CD14-positive monocyte (primary cell): ENCODE measurements around the gene IRS2. TPM values are rescaled to one million over a fixed set of nuclear protein-coding genes. Genes with fewer than 3 reads are reported as not detected.

Source experiments
- DNase-seq, 3 donors: peaks; one replicate each; pipeline ENCODE4 v3.0.0-alpha.2; 2011 to 2022
- H2AFZ ChIP-seq: 2 replicates; pipeline ENCODE4 v1.6.0; 2012; ENCODE audit warnings: mild to moderate bottlenecking, low read depth, low read length, inconsistent platforms; ENCODE audit not compliant: insufficient read depth, poor library complexity, severe bottlenecking
- H3K27ac ChIP-seq, 2 donors: 1 replicate in 1 of 2; 2 replicates in 1 of 2; pipeline ENCODE4 v1.5.1; 2012 to 2013; ENCODE audit warnings: low read length in 2 of 2, control low read depth in 1 of 2, inconsistent platforms in 1 of 2, low read depth in 1 of 2, mild to moderate bottlenecking in 1 of 2
- H3K27me3 ChIP-seq, 2 donors: one replicate each; pipeline versions ENCODE4 v1.6.0 to v1.6.1; 2011 to 2013; ENCODE audit warnings: low read length in 2 of 2; ENCODE audit not compliant: control insufficient read depth in 2 of 2, insufficient read depth in 2 of 2
- H3K36me3 ChIP-seq, 2 donors: replicated peaks in 1 of 2; 1 replicate in 1 of 2; 2 replicates in 1 of 2; pipeline versions ENCODE4 v1.5.1 to v1.6.1; 2012 to 2013; ENCODE audit warnings: low read length in 2 of 2, control low read depth in 1 of 2, inconsistent platforms in 1 of 2, mild to moderate bottlenecking in 1 of 2; ENCODE audit not compliant: insufficient read depth in 2 of 2, control insufficient read depth in 1 of 2
- H3K4me1 ChIP-seq, 2 donors: 1 replicate in 1 of 2; 2 replicates in 1 of 2; pipeline versions ENCODE4 v1.5.1 to v1.6.1; 2012 to 2013; ENCODE audit warnings: low read length in 2 of 2, control low read depth in 1 of 2, inconsistent platforms in 1 of 2, mild to moderate bottlenecking in 1 of 2, moderate library complexity in 1 of 2; ENCODE audit not compliant: insufficient read depth in 2 of 2, control insufficient read depth in 1 of 2
- H3K4me2 ChIP-seq: replicated peaks from 2 replicates; pipeline ENCODE3; 2012; ENCODE audit warnings: low read length, moderate library complexity, mild to moderate bottlenecking; ENCODE audit not compliant: poor library complexity, severe bottlenecking; ENCODE audit errors: extremely low read depth
- H3K4me3 ChIP-seq, 3 experiments: fragments of 200-600 bp in 1 of 3; sonication (generic) in 1 of 3; replicated peaks in 1 of 3; 1 replicate in 2 of 3; 2 replicates in 1 of 3; pipeline ENCODE4 v1.5.1; 2011 to 2013; ENCODE audit warnings: low read length in 3 of 3, mild to moderate bottlenecking in 3 of 3, control low read depth in 2 of 3, low read depth in 2 of 3, inconsistent platforms in 1 of 3, moderate library complexity in 1 of 3
- H3K79me2 ChIP-seq: 2 replicates; pipeline ENCODE4 v1.6.0; 2012; ENCODE audit warnings: mild to moderate bottlenecking, control low read depth, inconsistent platforms, low read length, moderate library complexity; ENCODE audit not compliant: insufficient read depth
- H3K9ac ChIP-seq: 2 replicates; pipeline ENCODE4 v1.6.0; 2017; ENCODE audit warnings: low read length, mild to moderate bottlenecking; ENCODE audit not compliant: insufficient read depth, poor library complexity, severe bottlenecking
- H3K9me3 ChIP-seq, 2 donors: replicated peaks in 1 of 2; 1 replicate in 1 of 2; 2 replicates in 1 of 2; pipeline versions ENCODE4 v1.5.1 to v1.6.1; 2012 to 2013; ENCODE audit warnings: low read length in 2 of 2, control low read depth in 1 of 2; ENCODE audit not compliant: control insufficient read depth in 1 of 2, insufficient read depth in 1 of 2
- H4K20me1 ChIP-seq: 2 replicates; pipeline ENCODE4 v1.6.0; 2012; ENCODE audit warnings: mild to moderate bottlenecking, low read length, control low read depth, moderate library complexity; ENCODE audit not compliant: insufficient read depth
- H3K27ac Mint-ChIP-seq, 7 donors: one replicate each; pipeline ENCODE4 v1.8.0; 2020; ENCODE audit warnings: mild to moderate bottlenecking in 7 of 7, mixed read lengths in 7 of 7, moderate library complexity in 6 of 7, inconsistent platforms in 2 of 7
- H3K27me3 Mint-ChIP-seq, 3 donors: one replicate each; pipeline ENCODE4 v1.8.0; 2021 to 2022; ENCODE audit warnings: low read depth in 3 of 3, mild to moderate bottlenecking in 3 of 3, mixed read lengths in 3 of 3, moderate library complexity in 3 of 3, inconsistent platforms in 1 of 3
- H3K36me3 Mint-ChIP-seq, 2 donors: one replicate each; pipeline ENCODE4 v1.8.0; 2020; ENCODE audit warnings: mixed read lengths in 2 of 2, inconsistent platforms in 1 of 2, mild to moderate bottlenecking in 1 of 2
- H3K4me1 Mint-ChIP-seq: one replicate; pipeline ENCODE4 v1.8.0; 2020; ENCODE audit warnings: mild to moderate bottlenecking, mixed read lengths
- H3K4me3 Mint-ChIP-seq, 2 donors: one replicate each; pipeline ENCODE4 v1.8.0; 2020; ENCODE audit warnings: mild to moderate bottlenecking in 2 of 2, mixed read lengths in 2 of 2, moderate library complexity in 1 of 2
- H3K9me3 Mint-ChIP-seq, 7 donors: one replicate each; pipeline ENCODE4 v1.8.0; 2020 to 2022; ENCODE audit warnings: mixed read lengths in 7 of 7, mild to moderate bottlenecking in 6 of 7, moderate library complexity in 6 of 7, inconsistent platforms in 2 of 7
- WGBS: methylation state at CpG from one replicate; pipeline ENCODE4 v1.1.5; 2013; ENCODE audit warnings: missing lambda C conversion rate; ENCODE audit not compliant: insufficient coverage; 5-methylcytosine and 5-hydroxymethylcytosine counted together
- intact Hi-C, 2 donors: fragments of 100-400 bp; cut with micrococcal nuclease; formaldehyde crosslinking; loops; one replicate each; pipeline versions ENCODE4 v1.15.0 to v1.15.1; 2023
- polyA plus RNA-seq, 3 donors: library from polyadenylated mRNA; depleted of rRNA in 1 of 3; unstranded in 2 of 3; stranded (reverse) in 1 of 3; fragments of 300-500 nt in 2 of 3; fragments of >200 nt in 1 of 3; fragmentation: Illumina TruSeq in 2 of 3; gene quantifications; 1 replicate in 2 of 3; 2 replicates in 1 of 3; pipeline ENCODE4 v1.2.3, GENCODE V29; 2012 to 2021
- TF ChIP-seq, protein P1 (sequence below): fragments of 200-600 bp; IDR thresholded peaks from one replicate; pipeline ENCODE4 v1.8.0; 2022; ENCODE audit warnings: antibody characterized with exemption, mild to moderate bottlenecking

Gene IRS2
- polyA plus RNA-seq, 3 donors: 2.4 to 27.1 (median 3.5) TPM

DNA sequence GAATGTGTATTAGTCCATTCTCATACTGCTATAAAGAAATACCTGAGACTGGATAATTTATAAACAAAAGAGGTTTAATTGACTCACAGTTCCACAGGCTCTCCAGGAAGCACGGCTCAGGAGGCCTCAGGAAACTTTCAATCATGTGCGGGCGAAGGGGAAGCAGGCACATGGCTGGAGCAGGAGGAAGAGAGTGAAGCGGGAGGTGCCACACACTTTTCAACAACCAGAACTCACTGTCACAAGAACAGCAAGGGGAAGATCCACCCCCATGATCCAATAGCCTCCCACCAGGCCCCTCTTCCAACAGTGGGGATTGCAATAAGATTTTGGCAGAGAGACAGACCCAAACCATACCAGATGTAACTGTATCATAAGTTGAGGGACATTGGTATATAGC, 72.7 kb downstream of the IRS2 start:
- DNase-seq: no peak
- H3K9ac ChIP-seq: no peak overlapping the region
- H3K4me2 ChIP-seq: no peak overlapping the region
- no peaks in the 10 kb centered on the region for H3K9me3 Mint-ChIP-seq
- no peaks in the 10 kb centered on the region for H3K36me3 ChIP-seq
- peaks cover 34% of the 10 kb centered on the region for H3K4me1 Mint-ChIP-seq
- peak overlapping the region; percentile 21 for H2AFZ ChIP-seq
- H3K27me3 Mint-ChIP-seq: no peaks in the 10 kb centered on the region
- no peak overlapping the region for H3K4me3 ChIP-seq
- H3K27me3 ChIP-seq: no peaks in the 10 kb centered on the region
- peak overlapping the region in 2 of 7 donors; percentile 0 to 57 for H3K27ac Mint-ChIP-seq
- no peaks in the 10 kb centered on the region for H3K9me3 ChIP-seq
- no peak overlapping the region for H3K4me3 Mint-ChIP-seq
- H3K36me3 Mint-ChIP-seq: peaks cover 0 to 1% of the 10 kb centered on the region in 2 donors
- H3K79me2 ChIP-seq: no peaks in the 10 kb centered on the region
- TF ChIP-seq, protein P1, sequence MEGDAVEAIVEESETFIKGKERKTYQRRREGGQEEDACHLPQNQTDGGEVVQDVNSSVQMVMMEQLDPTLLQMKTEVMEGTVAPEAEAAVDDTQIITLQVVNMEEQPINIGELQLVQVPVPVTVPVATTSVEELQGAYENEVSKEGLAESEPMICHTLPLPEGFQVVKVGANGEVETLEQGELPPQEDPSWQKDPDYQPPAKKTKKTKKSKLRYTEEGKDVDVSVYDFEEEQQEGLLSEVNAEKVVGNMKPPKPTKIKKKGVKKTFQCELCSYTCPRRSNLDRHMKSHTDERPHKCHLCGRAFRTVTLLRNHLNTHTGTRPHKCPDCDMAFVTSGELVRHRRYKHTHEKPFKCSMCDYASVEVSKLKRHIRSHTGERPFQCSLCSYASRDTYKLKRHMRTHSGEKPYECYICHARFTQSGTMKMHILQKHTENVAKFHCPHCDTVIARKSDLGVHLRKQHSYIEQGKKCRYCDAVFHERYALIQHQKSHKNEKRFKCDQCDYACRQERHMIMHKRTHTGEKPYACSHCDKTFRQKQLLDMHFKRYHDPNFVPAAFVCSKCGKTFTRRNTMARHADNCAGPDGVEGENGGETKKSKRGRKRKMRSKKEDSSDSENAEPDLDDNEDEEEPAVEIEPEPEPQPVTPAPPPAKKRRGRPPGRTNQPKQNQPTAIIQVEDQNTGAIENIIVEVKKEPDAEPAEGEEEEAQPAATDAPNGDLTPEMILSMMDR: no peak
- peaks cover 14 to 19% of the 10 kb centered on the region in 2 donors for H3K4me1 ChIP-seq
- no peak overlapping the region for H3K27ac ChIP-seq
- intact Hi-C loops: loop anchor here in 1 of 2 donors (10.0 kb wide), 1 partner anchor 71 kb away; the partner anchor contains the start of gene IRS2
- no peaks in the 10 kb centered on the region for H4K20me1 ChIP-seq
- no CpG with 5 or more reads among the region's 4 CpGs for WGBS

DNA sequence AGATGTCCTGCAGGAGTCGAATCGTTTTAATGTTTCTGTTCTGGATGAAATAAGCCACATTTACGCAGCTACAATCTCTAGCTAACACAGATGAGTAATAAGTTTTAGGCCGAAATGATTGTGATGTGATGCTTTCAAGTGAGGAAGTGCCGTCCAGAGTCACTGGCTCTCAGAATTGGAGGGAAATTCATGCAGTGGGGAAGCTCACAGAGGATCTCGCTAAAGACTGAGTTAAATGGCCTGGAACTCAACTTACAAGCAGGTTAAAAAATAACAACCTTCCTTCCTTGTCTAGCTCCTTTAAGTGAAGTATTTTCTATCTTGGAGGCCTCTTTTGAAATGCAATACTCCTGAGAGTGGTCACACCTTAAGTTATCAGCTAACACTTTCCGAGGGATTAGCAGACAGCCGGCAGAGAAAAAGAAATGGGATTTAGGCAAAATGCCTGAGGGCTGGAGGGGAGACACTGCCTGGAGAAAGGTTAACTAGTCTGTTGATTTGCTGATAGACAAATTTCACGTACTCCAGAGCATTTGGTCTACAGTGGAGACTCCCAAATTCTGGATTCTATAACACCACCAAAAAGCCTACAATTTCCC, 74.2 kb downstream of the IRS2 start:
- no peak overlapping the region for H3K27ac ChIP-seq
- peaks cover 0 to 1% of the 10 kb centered on the region in 2 donors for H3K36me3 Mint-ChIP-seq
- no peaks in the 10 kb centered on the region for H4K20me1 ChIP-seq
- H3K9ac ChIP-seq: no peak overlapping the region
- peaks cover 14 to 19% of the 10 kb centered on the region in 2 donors for H3K4me1 ChIP-seq
- H3K4me2 ChIP-seq: no peak overlapping the region
- H3K4me3 ChIP-seq: no peak overlapping the region
- no peaks in the 10 kb centered on the region for H3K9me3 ChIP-seq
- H2AFZ ChIP-seq: no peak overlapping the region
- no peak overlapping the region for H3K4me3 Mint-ChIP-seq
- TF ChIP-seq, protein P1: no peak
- H3K36me3 ChIP-seq: no peaks in the 10 kb centered on the region
- DNase-seq: peak in 1 of 3 donors; percentile 72
- no peaks in the 10 kb centered on the region for H3K27me3 ChIP-seq
- intact Hi-C loops: loop anchor here in 1 of 2 donors (10.0 kb wide), 1 partner anchor 73 kb away; the partner anchor contains the start of gene IRS2
- no peaks in the 10 kb centered on the region for H3K79me2 ChIP-seq
- no peaks in the 10 kb centered on the region for H3K9me3 Mint-ChIP-seq
- WGBS: 100% methylated on average over 1 of the region's 9 CpGs
- H3K27ac Mint-ChIP-seq: peak overlapping the region in 2 of 7 donors; percentile 50 to 54
- H3K27me3 Mint-ChIP-seq: no peaks in the 10 kb centered on the region
- H3K4me1 Mint-ChIP-seq: peaks cover 39% of the 10 kb centered on the region
